Myocyte (in vitro differentiated cells): ENCODE data around the gene OR2T3. TPM values are rescaled to one million over a fixed set of nuclear protein-coding genes. Genes with fewer than 3 reads are reported as not detected.
"Not testable (repeated sequence)": the region's sequence is repeated elsewhere in the genome, so short reads cannot be mapped to it uniquely, and the experiment has no call there.

Experiments
- DNase-seq: peaks from one replicate; pipeline ENCODE4 v3.0.0-alpha.2; 2012; ENCODE audit warnings: low read depth
- total RNA-seq: library from RNA; depleted of rRNA; stranded (reverse); fragments of >200 nt; gene quantifications from 2 replicates; pipeline ENCODE4 v1.2.3, GENCODE V29; 2014

Gene OR2T3
- total RNA-seq, 1 donor from 2014 or later: not detected

DNA sequence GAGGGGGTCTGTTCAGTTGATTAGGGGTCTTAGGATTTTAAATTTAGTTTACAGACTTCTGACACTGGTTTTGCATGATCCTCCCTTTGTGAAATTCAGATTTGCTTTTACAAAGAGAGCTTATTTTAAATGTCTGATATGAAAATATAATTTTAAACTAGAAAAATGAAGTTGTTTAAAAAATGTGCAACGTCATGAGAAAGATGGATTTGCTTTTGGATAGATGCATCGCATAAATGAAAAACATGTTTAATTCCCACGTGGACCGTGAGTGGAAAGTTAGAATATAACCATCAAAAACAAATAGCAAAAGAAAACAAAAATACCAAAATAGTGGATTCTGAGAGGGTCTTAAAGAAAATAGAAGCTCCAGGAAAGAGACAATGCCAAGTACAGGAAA lies 2.0 kb upstream of the OR2T3 start:
- DNase-seq: no peak

DNA sequence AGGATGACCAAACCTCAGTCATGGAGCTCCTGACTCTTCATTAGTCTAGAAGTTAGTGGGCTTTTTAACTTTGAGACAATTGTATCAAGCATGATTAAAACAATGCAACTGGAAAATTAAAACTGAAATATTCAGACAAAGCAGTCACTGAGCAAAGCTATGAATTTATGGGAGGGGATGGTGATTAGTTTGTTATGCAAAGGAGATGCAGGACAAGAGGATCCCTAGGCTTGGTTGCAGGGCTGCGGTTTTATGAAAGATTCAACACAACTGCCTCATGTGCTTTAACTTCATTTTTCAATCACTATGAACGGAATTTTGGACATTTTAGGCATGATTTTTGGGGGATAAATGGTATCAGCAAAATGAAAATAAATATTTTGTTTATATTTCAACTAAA lies 1.0 kb upstream of the OR2T3 start:
- DNase-seq: not testable (repeated sequence)

- not testable (repeated sequence) for DNase-seq
Observed at GRCh38 chr1:248475660-248476059, 2.5 kb downstream of the OR2T3 start.

GRCh38 chr1:248481686-248482579 lies 8.8 kb downstream of the OR2T3 start:
- DNase-seq: not testable (repeated sequence)

DNA sequence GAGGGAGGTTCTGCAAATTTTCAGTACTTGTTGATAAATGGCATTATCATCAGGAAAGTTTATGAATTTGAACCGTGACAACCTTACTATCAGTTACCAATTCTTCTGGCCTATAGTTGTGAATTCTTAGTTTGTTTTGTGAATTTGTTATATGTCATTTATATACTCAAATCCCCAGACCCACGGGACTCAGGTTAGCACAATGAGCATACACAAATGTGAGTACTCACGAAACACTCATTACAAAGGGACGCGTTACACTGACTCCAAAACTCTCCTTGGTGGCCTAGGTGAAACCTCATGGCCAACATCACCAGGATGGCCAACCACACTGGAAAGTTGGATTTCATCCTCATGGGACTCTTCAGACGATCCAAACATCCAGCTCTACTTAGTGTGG lies 15.1 kb downstream of the OR2T3 start, which contains the start of gene OR2T5:
Gene OR2T5, plus strand, starts transcription at position 301 of the 400 bp plus-strand sequence. Its CDS starts 0 bp downstream, at position 301.
- DNase-seq: not testable (repeated sequence)

DNA sequence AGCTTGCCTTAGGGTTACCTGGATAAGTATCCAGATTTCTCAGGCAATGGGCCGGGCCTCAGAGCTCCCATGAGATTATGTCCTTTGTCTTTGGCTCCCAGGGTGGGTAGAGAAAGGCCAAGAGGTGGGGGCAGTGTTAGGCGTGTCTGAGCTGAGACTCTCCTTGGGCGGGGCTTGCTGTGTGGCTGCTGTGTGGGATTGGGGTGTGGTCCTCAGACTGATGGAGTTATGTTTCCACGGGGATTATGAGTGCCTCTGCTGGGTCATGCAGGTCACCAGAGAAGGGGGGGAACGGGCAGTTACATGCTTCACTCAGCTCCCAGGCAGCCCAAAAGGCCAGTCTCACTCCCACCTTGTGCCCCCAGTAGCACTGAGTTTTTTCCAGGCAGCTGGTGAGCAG lies 23.5 kb downstream of the OR2T3 start:
- not testable (repeated sequence) for DNase-seq

- DNase-seq: not testable (repeated sequence)
Observed at GRCh38 chr1:248500305-248501035, 27.3 kb downstream of the OR2T3 start.

GRCh38 chr1:248507773-248508172 lies 34.6 kb downstream of the OR2T3 start, which contains the start of gene OR2G6:
Gene OR2G6 (plus strand): TSS chr1:248508073. CDS start chr1:248521647, 13,574 bp downstream.
- DNase-seq: not testable (repeated sequence)

GRCh38 chr1:248510217-248510616 lies 37.1 kb downstream of the OR2T3 start:
- not testable (repeated sequence) for DNase-seq

DNA sequence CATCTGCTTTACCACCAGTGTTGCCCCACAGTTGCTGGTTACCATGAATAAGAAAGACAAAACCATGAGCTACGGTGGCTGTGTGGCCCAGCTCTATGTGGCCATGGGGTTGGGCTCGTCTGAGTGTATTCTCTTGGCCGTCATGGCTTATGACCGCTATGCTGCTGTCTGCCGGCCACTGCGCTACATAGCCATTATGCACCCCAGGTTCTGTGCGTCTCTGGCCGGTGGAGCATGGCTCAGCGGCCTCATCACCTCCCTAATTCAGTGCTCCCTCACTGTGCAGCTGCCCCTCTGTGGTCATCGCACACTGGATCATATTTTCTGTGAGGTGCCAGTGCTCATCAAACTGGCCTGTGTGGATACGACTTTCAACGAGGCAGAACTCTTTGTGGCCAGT lies 48.7 kb downstream of the OR2T3 start:
- no peak for DNase-seq

Other genes with a start within 250 kb of the OR2T3 start
- gene OR2M4, start 241.9 kb upstream of the OR2T3 start, total RNA-seq: not detected in 2 replicates
- gene OR2T33, start 195.4 kb upstream of the OR2T3 start, total RNA-seq: not detected in 2 replicates
- gene OR2T12, start 169.9 kb upstream of the OR2T3 start, total RNA-seq: not detected in 2 replicates
- gene OR2M7, start 148.8 kb upstream of the OR2T3 start, total RNA-seq: not detected in 2 replicates
- gene OR14C36, start 124.6 kb upstream of the OR2T3 start, total RNA-seq: not detected in 2 replicates
- gene OR2T4, start 111.7 kb upstream of the OR2T3 start, total RNA-seq: not detected in 2 replicates
- gene OR2T6, start 97.6 kb upstream of the OR2T3 start, total RNA-seq: not detected in 2 replicates
- gene OR2T1, start 70.3 kb upstream of the OR2T3 start, total RNA-seq: not detected in 2 replicates
- not detected in 2 replicates for gene OR2T2, start 27.7 kb upstream of the OR2T3 start, total RNA-seq
- gene OR2T5, start 15.2 kb downstream of the OR2T3 start, total RNA-seq: not detected in 2 replicates
- gene OR2G6, start 34.7 kb downstream of the OR2T3 start, total RNA-seq: not detected in 2 replicates
- gene OR2T29, start 89.4 kb downstream of the OR2T3 start, total RNA-seq: not detected in 2 replicates
- gene OR2T34, start 101.4 kb downstream of the OR2T3 start, total RNA-seq: not detected in 2 replicates
- gene OR2T10, start 124.3 kb downstream of the OR2T3 start, total RNA-seq: not detected in 2 replicates
- not detected in 2 replicates for gene OR2T11, start 161.7 kb downstream of the OR2T3 start, total RNA-seq
- gene OR2T35, start 171.9 kb downstream of the OR2T3 start, total RNA-seq: not detected in 2 replicates
- gene OR2T27, start 182.2 kb downstream of the OR2T3 start, total RNA-seq: not detected in 2 replicates
- not detected in 2 replicates for gene OR14I1, start 229.4 kb downstream of the OR2T3 start, total RNA-seq